Mucosa of stomach (tissue), 1 donor: ENCODE measurements around the gene ARIH2.

ENCODE experiments used
- H3K27me3 ChIP-seq: one replicate; pipeline ENCODE4 v1.7.0; 2013; ENCODE audit warnings: mild to moderate bottlenecking, low read length; ENCODE audit not compliant: control insufficient read depth, insufficient read depth
- H3K36me3 ChIP-seq: one replicate; pipeline ENCODE4 v1.7.0; 2013; ENCODE audit warnings: low read length; ENCODE audit not compliant: control insufficient read depth, insufficient read depth
- H3K4me1 ChIP-seq: one replicate; pipeline ENCODE4 v1.7.0; 2013; ENCODE audit warnings: mild to moderate bottlenecking, low read length; ENCODE audit not compliant: control insufficient read depth, insufficient read depth
- H3K4me3 ChIP-seq: one replicate; pipeline ENCODE4 v1.7.0; 2013; ENCODE audit warnings: low read length
- H3K9ac ChIP-seq: one replicate; pipeline ENCODE4 v1.7.0; 2013; ENCODE audit warnings: mild to moderate bottlenecking, low read length, moderate library complexity
- H3K9me3 ChIP-seq: one replicate; pipeline ENCODE4 v1.7.0; 2013; ENCODE audit warnings: mild to moderate bottlenecking, low read length, moderate library complexity; ENCODE audit not compliant: control insufficient read depth
- donor health status: Pancreatic carcinoma.

ARIH2 gene

DNA sequence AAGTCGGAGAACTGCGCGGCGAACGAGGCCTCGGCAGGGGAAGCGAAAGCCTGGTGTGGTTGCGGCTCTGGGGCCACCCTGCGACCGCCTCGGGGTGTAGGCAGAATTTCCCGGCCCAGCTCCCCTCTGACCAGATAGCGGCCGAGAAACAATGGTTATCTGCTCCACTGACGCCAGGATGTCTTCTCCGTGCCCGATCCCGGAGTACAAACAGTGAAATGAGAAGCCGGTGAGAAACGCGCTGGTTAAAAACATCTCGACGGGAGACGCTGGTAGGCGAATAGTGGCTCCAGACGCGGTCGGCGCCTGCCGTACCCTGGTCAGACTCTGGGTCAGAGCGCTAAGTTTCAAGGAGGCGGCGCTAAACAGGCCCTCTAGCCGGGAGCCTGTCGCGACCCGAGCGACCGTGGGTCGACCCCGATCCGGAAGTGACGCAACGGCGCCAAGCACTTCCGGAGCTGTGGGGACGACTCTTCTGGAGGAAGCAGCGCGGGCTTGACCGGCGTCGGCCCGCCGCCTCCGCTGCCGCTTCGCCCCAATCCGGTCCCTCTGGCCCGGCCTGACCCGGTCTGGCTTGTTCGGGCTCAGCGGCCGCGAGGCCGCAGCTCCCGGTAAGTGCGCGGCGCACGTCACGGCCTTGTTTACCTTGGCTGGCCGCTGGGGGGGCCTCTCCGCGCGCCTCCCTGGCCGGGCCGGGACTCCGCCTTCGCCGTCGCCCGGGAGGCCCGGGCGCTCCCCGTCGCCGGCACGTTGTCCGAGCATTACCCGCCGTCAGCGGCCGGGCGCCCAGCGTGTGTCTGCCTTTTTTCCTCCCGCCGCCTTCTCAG is at the start of gene ARIH2:
Gene ARIH2, plus strand, starts transcription at position 455 of the 827 bp plus-strand sequence. CDS start 8,717 bp downstream, outside the sequence.
- H3K4me1 ChIP-seq: peaks cover 5% of the 10 kb centered on the region
- no peaks in the 10 kb centered on the region for H3K9me3 ChIP-seq
- H3K9ac ChIP-seq: peak within 1 kb of the TSS; percentile 91
- H3K27me3 ChIP-seq: no peaks in the 10 kb centered on the region
- no peaks in the 10 kb centered on the region for H3K36me3 ChIP-seq
- H3K4me3 ChIP-seq: peak within 1 kb of the TSS; percentile 97

DNA sequence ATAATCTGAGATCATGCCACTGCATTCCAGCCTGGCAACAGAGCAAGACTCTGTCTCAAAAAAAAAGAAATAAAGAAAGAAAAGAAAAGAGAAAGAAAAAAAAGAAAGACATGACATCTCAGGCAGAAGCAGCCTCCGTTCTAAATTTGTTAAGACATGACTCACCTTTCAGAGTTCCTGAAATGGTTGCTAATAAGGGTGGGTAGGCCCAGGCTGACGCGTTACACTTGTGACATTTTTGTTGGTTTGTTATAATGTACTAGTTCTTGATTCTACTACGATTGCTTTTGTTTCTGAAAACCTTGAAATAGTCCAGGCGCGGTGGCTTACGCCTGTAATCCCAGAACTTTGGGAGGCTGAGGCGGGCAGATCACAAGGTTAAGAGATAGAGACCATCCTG is 41.0 kb upstream of the ARIH2 start:
- H3K9me3 ChIP-seq: no peaks in the 10 kb centered on the region
- no peaks in the 10 kb centered on the region for H3K36me3 ChIP-seq
- H3K9ac ChIP-seq: no peak overlapping the region
- no peaks in the 10 kb centered on the region for H3K27me3 ChIP-seq
- no peak overlapping the region for H3K4me3 ChIP-seq
- H3K4me1 ChIP-seq: no peaks in the 10 kb centered on the region

DNA sequence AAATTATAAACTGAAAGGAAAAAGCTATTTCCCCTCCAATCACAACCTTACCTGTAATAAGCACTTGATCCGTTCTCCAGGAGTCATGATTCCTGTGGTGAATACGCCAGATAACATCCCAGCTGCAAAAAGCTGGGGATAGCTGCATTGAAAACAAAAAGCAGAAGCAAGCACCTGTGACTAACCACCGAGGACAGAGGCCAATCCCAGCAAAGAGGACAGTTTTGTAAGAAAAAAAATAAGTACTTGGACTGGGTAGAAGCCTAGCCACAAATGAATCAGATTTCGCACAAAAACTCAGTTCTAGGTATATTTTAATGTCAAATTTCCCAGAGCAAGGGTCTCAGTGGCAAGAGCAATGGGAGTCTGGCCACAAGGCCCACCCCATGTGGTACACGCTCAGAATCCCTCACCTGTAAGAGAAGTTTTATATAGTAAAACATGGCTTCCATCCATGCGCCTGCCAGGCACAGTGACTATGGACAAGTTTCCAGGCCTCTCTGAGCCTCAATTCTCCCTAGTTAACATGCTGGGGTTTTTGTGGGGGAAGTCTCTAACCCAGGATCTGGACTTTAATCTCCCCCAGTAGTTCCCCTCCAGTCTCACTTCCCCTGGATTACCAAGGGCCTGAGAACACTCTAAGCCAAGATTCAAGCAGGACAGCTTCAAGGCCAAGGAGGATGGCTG is 39.2 kb upstream of the ARIH2 start:
- H3K9me3 ChIP-seq: no peaks in the 10 kb centered on the region
- no peak overlapping the region for H3K9ac ChIP-seq
- H3K4me1 ChIP-seq: no peaks in the 10 kb centered on the region
- H3K27me3 ChIP-seq: no peaks in the 10 kb centered on the region
- H3K4me3 ChIP-seq: no peak overlapping the region
- H3K36me3 ChIP-seq: no peaks in the 10 kb centered on the region

DNA sequence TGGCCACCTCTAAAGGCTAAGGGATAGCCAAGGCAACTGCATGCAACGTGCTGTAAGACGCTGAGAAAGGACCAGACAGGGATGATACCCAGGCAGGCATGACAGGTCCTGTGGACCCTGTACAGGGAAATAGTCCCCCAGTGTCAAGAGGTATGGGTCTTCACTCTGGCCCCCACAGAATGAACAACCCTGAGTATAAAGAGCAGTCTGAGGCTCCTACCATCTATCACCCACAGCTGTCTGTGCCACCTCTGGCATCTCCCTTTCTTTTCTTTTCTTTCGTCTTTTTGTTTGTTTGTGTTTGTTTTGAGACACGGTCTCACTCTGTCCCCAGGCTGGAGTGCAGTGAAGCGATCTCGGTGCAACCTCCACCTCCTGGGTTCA is 38.7 kb upstream of the ARIH2 start:
- Histone ChIP-seq H3K4me3 (no peak overlapping the region), H3K36me3 (no peaks in the 10 kb centered on the region), H3K4me1 (no peaks in the 10 kb centered on the region), H3K9me3 (no peaks in the 10 kb centered on the region), H3K27me3 (no peaks in the 10 kb centered on the region), H3K9ac (no peak overlapping the region)

DNA sequence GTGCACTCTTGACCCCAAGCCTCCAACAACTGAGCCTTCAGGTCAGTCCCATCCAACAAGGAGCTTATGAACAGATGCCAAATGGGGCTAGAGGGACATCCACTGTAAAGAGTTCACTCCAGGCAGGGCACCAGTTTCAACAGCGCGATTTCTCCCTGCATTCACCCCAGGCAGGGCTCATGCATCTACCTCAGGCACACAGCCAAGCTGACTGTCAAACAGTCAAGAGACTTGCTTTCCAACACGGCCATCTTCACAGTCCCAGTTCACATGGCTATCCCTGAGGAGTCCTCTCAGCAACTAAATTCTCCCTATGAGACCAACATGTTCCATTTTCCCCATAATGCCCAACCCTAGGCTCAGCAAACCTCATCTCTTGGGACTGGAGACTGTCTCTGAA is 37.6 kb upstream of the ARIH2 start:
- H3K9ac ChIP-seq: no peak overlapping the region
- no peak overlapping the region for H3K4me3 ChIP-seq
- H3K9me3 ChIP-seq: no peaks in the 10 kb centered on the region
- H3K27me3 ChIP-seq: no peaks in the 10 kb centered on the region
- H3K36me3 ChIP-seq: no peaks in the 10 kb centered on the region
- no peaks in the 10 kb centered on the region for H3K4me1 ChIP-seq

DNA sequence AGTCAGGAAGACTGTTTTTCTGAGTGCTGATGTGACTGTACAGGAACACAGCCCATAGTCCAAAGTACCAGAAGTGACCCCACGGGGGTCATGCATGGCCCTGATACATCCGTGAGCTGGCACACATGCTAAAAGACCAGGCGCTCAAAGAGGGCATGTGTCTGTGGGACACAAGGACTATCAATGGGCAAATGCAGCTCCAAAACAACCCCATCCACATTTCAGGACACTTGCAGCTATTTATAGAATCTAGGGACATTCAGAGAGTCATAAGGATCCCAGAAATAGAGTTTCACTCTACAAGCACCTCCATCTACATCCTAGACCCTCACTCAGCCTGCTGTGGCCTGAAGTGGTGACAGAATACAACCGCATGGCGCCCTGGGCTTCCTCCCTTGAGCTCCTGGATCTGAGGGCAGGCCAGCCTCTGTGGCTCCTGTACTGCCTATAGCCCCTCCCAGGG is 37.0 kb upstream of the ARIH2 start:
- Histone ChIP-seq H3K9ac (no peak overlapping the region), H3K36me3 (no peaks in the 10 kb centered on the region), H3K4me1 (no peaks in the 10 kb centered on the region), H3K27me3 (no peaks in the 10 kb centered on the region), H3K9me3 (no peaks in the 10 kb centered on the region), H3K4me3 (no peak overlapping the region)

DNA sequence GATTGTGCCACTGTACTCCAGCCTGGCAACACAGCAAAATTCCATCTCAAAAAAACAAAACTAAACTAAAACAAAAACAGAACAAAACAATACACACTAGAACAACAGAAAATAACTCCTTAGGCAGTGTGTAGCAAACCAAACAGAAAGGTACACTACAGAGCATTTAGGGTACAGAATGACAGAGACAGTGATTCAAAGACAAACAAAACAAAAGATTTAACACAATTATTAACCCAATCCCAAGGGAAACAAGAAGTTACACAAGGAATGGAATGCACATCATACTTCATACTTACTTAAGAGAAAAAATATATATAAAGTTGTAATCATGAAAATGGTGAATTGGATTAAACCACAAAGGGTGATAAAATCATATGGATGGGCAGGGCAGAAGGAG is 32.9 kb upstream of the ARIH2 start:
- no peak overlapping the region for H3K9ac ChIP-seq

DNA sequence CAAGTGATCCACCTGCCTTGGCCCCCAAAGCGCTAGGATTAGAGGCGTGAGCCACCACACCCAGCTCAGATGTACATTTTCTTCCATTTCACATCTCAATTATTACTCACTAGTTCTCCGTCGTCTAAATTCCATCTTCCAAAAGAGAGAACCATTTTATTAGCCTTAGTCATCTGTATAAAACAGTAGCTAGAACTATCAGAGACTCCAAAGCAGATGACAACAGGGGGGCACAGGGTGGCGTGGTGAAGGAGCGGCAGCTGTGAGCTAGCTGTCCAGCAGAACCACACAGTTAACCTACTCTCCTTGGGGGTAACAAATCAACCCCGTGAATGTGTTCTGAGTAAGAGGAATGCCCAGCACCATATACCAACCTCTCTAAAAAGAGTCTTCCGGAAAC is 27.0 kb upstream of the ARIH2 start:
- Histone ChIP-seq H3K9me3 (no peaks in the 10 kb centered on the region), H3K4me3 (no peak overlapping the region), H3K36me3 (no peaks in the 10 kb centered on the region), H3K4me1 (no peaks in the 10 kb centered on the region), H3K9ac (no peak overlapping the region), H3K27me3 (no peaks in the 10 kb centered on the region)

More for the DNA sequence above, 32.9 kb upstream of the ARIH2 start:
- no peak overlapping the region for H3K4me3 ChIP-seq
- no peaks in the 10 kb centered on the region for H3K9me3 ChIP-seq
- no peaks in the 10 kb centered on the region for H3K4me1 ChIP-seq
- H3K27me3 ChIP-seq: no peaks in the 10 kb centered on the region
- no peaks in the 10 kb centered on the region for H3K36me3 ChIP-seq

DNA sequence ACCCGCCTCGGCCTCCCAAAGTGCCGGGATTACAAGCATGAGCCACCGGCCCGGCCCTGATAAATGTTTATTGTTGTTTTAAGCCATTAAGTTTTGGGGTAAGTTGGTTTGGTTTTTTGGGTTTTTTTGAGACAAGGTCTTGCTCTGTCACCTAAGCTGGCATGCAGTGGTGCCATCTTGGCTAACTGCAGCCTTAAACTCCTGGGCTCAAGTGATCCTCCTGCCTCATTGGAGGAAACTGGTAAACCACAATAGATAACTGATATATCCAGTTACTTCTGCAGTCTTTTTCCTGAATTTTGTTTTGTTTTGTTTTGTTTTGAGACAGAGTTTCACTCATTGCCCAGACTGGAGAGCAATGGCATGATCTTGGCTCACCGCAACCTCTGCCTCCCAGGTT is 24.1 kb upstream of the ARIH2 start:
- Histone ChIP-seq H3K9me3 (no peaks in the 10 kb centered on the region), H3K4me3 (no peak overlapping the region), H3K27me3 (no peaks in the 10 kb centered on the region), H3K36me3 (no peaks in the 10 kb centered on the region), H3K4me1 (peaks cover 13% of the 10 kb centered on the region), H3K9ac (no peak overlapping the region)

DNA sequence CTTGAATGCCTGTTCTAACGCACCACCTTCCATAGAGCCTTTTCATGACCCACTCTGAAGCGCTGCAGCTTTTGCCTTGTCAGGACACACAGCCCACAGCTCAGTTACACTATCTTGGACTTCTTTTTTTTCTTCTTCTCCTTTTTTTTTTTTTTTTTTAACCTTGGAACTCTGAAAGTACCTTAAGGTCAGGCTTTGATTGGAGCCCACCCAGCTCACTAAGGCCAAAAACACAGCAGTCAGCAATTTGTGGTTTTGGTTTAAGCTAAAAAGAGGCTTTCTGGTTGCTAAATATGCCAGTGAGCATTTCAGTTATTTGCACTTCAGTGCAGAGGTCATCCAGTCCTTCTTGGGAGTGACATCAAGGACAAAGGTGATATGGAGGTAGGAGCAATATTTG is 21.7 kb upstream of the ARIH2 start:
- H3K9ac ChIP-seq: no peak overlapping the region
- H3K27me3 ChIP-seq: no peaks in the 10 kb centered on the region
- H3K4me3 ChIP-seq: no peak overlapping the region
- no peaks in the 10 kb centered on the region for H3K36me3 ChIP-seq
- H3K4me1 ChIP-seq: peaks cover 13% of the 10 kb centered on the region
- H3K9me3 ChIP-seq: no peaks in the 10 kb centered on the region

DNA sequence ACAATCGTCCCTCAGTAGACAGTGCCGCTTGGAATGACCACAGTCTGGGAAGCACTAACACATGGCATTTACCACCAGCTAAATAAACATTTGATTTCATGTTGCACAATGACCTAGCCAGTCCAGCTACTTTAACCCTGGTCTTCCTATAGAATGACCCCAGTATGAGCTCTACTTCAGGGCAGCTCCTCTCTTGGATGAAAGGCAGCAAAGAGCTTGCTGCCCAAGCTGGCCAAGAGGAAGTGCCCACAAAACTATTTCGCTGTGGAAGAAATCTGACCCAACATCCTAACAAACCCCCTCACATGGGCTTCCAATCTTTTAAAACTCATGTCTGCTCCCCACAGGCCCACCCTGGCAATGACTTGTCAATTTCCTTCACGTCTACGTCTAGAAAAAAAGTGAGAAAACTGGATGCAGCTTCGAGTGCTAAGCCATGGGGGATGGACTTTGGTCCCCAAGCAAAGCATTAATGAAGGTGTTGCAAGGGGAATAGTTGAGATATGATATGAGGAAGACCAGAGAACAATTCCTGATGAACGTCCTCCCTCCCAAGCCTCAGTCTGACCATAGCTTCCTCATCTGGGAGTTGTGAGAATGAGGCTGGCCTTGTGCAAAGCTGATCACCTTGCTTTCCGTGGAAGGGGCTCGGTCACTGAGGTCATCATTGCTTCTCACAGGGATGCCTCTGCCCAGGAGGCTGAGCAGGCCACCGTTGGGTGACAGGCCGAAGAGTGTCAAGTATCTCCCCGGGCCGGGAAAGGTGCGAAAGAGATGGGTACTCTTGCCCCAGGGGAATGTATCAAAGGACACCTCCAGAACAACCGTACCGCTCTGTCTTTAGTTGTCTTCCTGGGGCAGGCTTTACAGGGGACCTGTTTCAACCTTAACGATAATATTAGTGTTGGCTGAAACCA is 20.9 kb upstream of the ARIH2 start:
- Histone ChIP-seq H3K4me3 (peak overlapping the region; percentile 60), H3K9ac (peak overlapping the region; percentile 56), H3K27me3 (no peaks in the 10 kb centered on the region), H3K36me3 (no peaks in the 10 kb centered on the region), H3K9me3 (no peaks in the 10 kb centered on the region), H3K4me1 (peaks cover 13% of the 10 kb centered on the region)
